ENCODE measurements around the gene BEGAIN.

- TF ChIP-seq CTCF (IDR thresholded peaks at IDR 0.05; ENCODE audit: borderline replicate concordance, extremely low read depth, low read length, poor library complexity, severe bottlenecking) = no peak
- TF ChIP-seq EZH2 (IDR thresholded peaks at IDR 0.05; ENCODE audit: borderline replicate concordance, low read depth, low read length, severe bottlenecking) = no peak
These were observed 46.1 kb downstream of the BEGAIN start for GRCh38 chr14:100540926-100541620.

Measured in DND-41 (cell line).